AG04449 (cell line): ENCODE measurements around the gene BAHCC1.

Source experiments
- CTCF ChIA-PET: fragments of 350-600 bp; formaldehyde crosslinking; extraction: SDS; loops from one replicate; lab custom pipeline; 2021; ENCODE audit warnings: antibody characterized with exemption; lab: Yijun Ruan, JAX
- POLR2A ChIA-PET: fragments of 400-600, 350-600 bp; formaldehyde crosslinking; extraction: SDS; loops from one replicate; lab custom pipeline; 2020; ENCODE audit warnings: antibody characterized with exemption, inconsistent platforms; lab: Yijun Ruan, JAX
- DNase-seq: peaks from one replicate; pipeline ENCODE4 v3.0.0-alpha.2; 2010; ENCODE audit warnings: low read depth, low spot score
- H3K4me3 ChIP-seq: 2 replicates; pipeline ENCODE4 v1.5.1; 2011; ENCODE audit warnings: low read depth, mild to moderate bottlenecking, control low read depth, low read length
- CTCF ChIP-seq: IDR thresholded peaks from one replicate; pipeline ENCODE4 v1.5.1; 2011; ENCODE audit warnings: mild to moderate bottlenecking, moderate library complexity, low read length, control low read depth, inconsistent platforms; ENCODE audit not compliant: insufficient read depth; ENCODE audit errors: missing control alignments

The BAHCC1 gene

GRCh38 chr17:81510785-81511553, 115.7 kb downstream of the BAHCC1 start:
- no peak for TF ChIP-seq CTCF
- POLR2A ChIA-PET = interaction anchor here (0.7 to 3.3 kb wide), 7 partner anchors 10 to 200 kb away, joined by 3 to 8 read pairs (median 3); partner anchors contain the start of gene BAHCC1
- no peak for DNase-seq
- CTCF ChIA-PET = no interaction called here
- H3K4me3 ChIP-seq = peak overlapping the region; percentile 96

- ChIA-PET POLR2A (interaction anchor here (0.7 to 3.3 kb wide), 7 partner anchors 9 to 200 kb away, joined by 3 to 8 read pairs (median 3); partner anchors contain the start of genes ARL16, BAHCC1 and HGS), CTCF (no interaction called here)
- peak overlapping the region; percentile 96 for H3K4me3 ChIP-seq
Measured at GRCh38 chr17:81511554-81511803, 116.2 kb downstream of the BAHCC1 start.

GRCh38 chr17:81511804-81512561, 116.7 kb downstream of the BAHCC1 start:
- POLR2A ChIA-PET = interaction anchor here (0.7 to 3.3 kb wide), 12 partner anchors 9 to 273 kb away, joined by 3 to 8 read pairs (median 4); partner anchors contain the start of genes ARL16, BAHCC1, FAAP100 and HGS
- no peak for DNase-seq
- TF ChIP-seq CTCF = no peak
- CTCF ChIA-PET = no interaction called here
- peak overlapping the region; percentile 96 for H3K4me3 ChIP-seq

More at GRCh38 chr17:81511554-81511803, 116.2 kb downstream of the BAHCC1 start:
- TF ChIP-seq CTCF = no peak
- no peak for DNase-seq

- DNase-seq = no peak
- no peak for TF ChIP-seq CTCF
- ChIA-PET POLR2A (interaction anchor here (0.6 to 3.3 kb wide), 9 partner anchors 9 to 274 kb away, joined by 3 to 8 read pairs (median 4); partner anchors contain the start of genes ARL16, FAAP100, HGS and NDUFAF8), CTCF (no interaction called here)
- H3K4me3 ChIP-seq = peak within 1 kb of the TSS; percentile 96
Measured at GRCh38 chr17:81512562-81513371, 117.5 kb downstream of the BAHCC1 start, which contains the start of gene ACTG1. TSS of gene ACTG1 (minus strand) at chr17:81512799. CDS start at chr17:81512354, 445 bp downstream.

GRCh38 chr17:81513372-81513752, 118.1 kb downstream of the BAHCC1 start:
- H3K4me3 ChIP-seq = peak overlapping the region; percentile 83
- no peak for DNase-seq
- CTCF ChIA-PET = no interaction called here
- POLR2A ChIA-PET = interaction anchor here (0.6 to 3.3 kb wide), 4 partner anchors 9 to 218 kb away, joined by 3 to 8 read pairs (median 6); partner anchors contain the start of genes FAAP100 and SLC38A10
- TF ChIP-seq CTCF = no peak
